A549 (cell line): ENCODE data around the gene THOC2. TPM values are rescaled to one million over a fixed set of nuclear protein-coding genes. Genes with fewer than 3 reads are reported as not detected.
A peak's percentile ranks its signal among the peaks of the same experiment; 100 is the strongest.

ENCODE experiments used
- ATAC-seq, 2 experiments: fragments of 200-7000 bp in 1 of 2; fragments of >200 bp in 1 of 2; cut with Nextera tagmentation in 1 of 2; cut with Tn5 transposase in 1 of 2; 3 replicates each; pipeline versions ENCODE4 v1.8.0 to v1.9.1; 2018 to 2020; ENCODE audit warnings: mild to moderate bottlenecking in 1 of 2, moderate library complexity in 1 of 2
- CTCF ChIA-PET: fragments of 300-600 bp; sonication (Branson Sonifier 250); formaldehyde crosslinking; extraction: SDS; loops from one replicate; lab custom pipeline; 2021; ENCODE audit warnings: antibody characterized with exemption, inconsistent platforms; lab: Yijun Ruan, JAX
- POLR2A ChIA-PET: fragments of 350-600 bp; formaldehyde crosslinking; extraction: SDS; loops from one replicate; lab custom pipeline; 2021; ENCODE audit warnings: antibody characterized with exemption, inconsistent platforms; lab: Yijun Ruan, JAX
- DNase-seq, 2 experiments: peaks; one replicate each; pipeline versions ENCODE4 v3.0.0 to v3.0.0-alpha.2; 2011 to 2016; ENCODE audit warnings: low read depth in 1 of 2, low spot score in 1 of 2
- FAIRE-seq: peaks from 2 replicates; lab custom pipeline; 2011; peaks lifted over from hg19 to GRCh38; lab: Jason Lieb, UNC
- H3K27ac ChIP-seq, 2 experiments: fragments of >200 bp; sonication (Bioruptor Twin); formaldehyde crosslinking; 3 replicates each; pipeline ENCODE4 v1.5.1; 2016 to 2017
- H3K4me1 ChIP-seq: fragments of >200 bp; sonication (Bioruptor Twin); formaldehyde crosslinking; 3 replicates; pipeline ENCODE4 v1.6.1; 2016
- H3K4me2 ChIP-seq: fragments of >200 bp; sonication (Bioruptor Twin); formaldehyde crosslinking; 3 replicates; pipeline ENCODE4 v1.6.1; 2016
- H3K4me3 ChIP-seq: fragments of >200 bp; sonication (Bioruptor Twin); formaldehyde crosslinking; 3 replicates; pipeline ENCODE4 v1.5.1; 2016
- H3K9me3 ChIP-seq: fragments of >200 bp; sonication (Bioruptor Twin); formaldehyde crosslinking; 3 replicates; pipeline ENCODE4 v1.6.1; 2016
- CBX2 ChIP-seq: fragments of 200-600 bp; sonication (generic); IDR thresholded peaks from 2 replicates; pipeline ENCODE4 v1.6.1; 2016; ENCODE audit warnings: low read depth, mild to moderate bottlenecking, borderline replicate concordance
- CBX8 ChIP-seq: fragments of 200-600 bp; sonication (generic); IDR thresholded peaks from 2 replicates; pipeline ENCODE4 v1.6.1; 2016
- CHD2 ChIP-seq: fragments of 150-350 bp; IDR thresholded peaks from 2 replicates; pipeline ENCODE4 v1.6.1; 2014; ENCODE audit warnings: low read length; ENCODE audit not compliant: partially characterized antibody
- EHMT2 ChIP-seq: fragments of 200-600 bp; sonication (generic); IDR thresholded peaks from 2 replicates; pipeline ENCODE4 v1.6.1; 2016; ENCODE audit warnings: antibody characterized with exemption, low read depth, mild to moderate bottlenecking, moderate library complexity
- EP300 ChIP-seq, 2 experiments: fragments of >200 bp; sonication (Bioruptor Twin); formaldehyde crosslinking; IDR thresholded peaks; 2 replicates in 1 of 2; 3 replicates in 1 of 2; pipeline ENCODE4 v1.6.1; 2016 to 2017
- ESRRA ChIP-seq: fragments of 150-350 bp; IDR thresholded peaks from 2 replicates; pipeline ENCODE4 v1.6.1; 2014; ENCODE audit warnings: mild to moderate bottlenecking, low read length, borderline replicate concordance
- FOXS1 ChIP-seq: fragments of 250-450 bp; sonication (Bioruptor Pico); IDR thresholded peaks from 2 replicates; pipeline ENCODE4 v1.5.0; 2020; ENCODE audit warnings: mild to moderate bottlenecking, moderate library complexity
- HDAC2 ChIP-seq: fragments of 200-600 bp; sonication (generic); IDR thresholded peaks from 2 replicates; pipeline ENCODE4 v1.6.1; 2016
- HEYL ChIP-seq: fragments of 250-450 bp; sonication (Bioruptor Pico); IDR thresholded peaks from 2 replicates; pipeline ENCODE4 v1.8.0; 2021; ENCODE audit warnings: mild to moderate bottlenecking, moderate library complexity
- HOXB5 ChIP-seq: fragments of 250-450 bp; sonication (Bioruptor Pico); IDR thresholded peaks from 2 replicates; pipeline ENCODE4 v1.5.0; 2020; ENCODE audit warnings: mild to moderate bottlenecking, moderate library complexity
- MAFK ChIP-seq: fragments of 450-650 bp; IDR thresholded peaks from 2 replicates; pipeline ENCODE4 v1.6.1; 2014; ENCODE audit not compliant: partially characterized antibody
- MAZ ChIP-seq: fragments of 150-350 bp; IDR thresholded peaks from 2 replicates; pipeline ENCODE4 v1.6.1; 2014; ENCODE audit warnings: antibody characterized with exemption, low read depth, low read length, borderline replicate concordance
- MYC ChIP-seq: IDR thresholded peaks from 2 replicates; pipeline ENCODE4 v1.6.1; 2012; ENCODE audit warnings: mild to moderate bottlenecking, inconsistent platforms, low read length, improper control_type of control experiment, borderline replicate concordance
- NFE2L2 ChIP-seq: fragments of 150-350 bp; conservative IDR thresholded peaks from 2 replicates; pipeline ENCODE4 v1.6.1; 2014; ENCODE audit warnings: low read length
- NPAS2 ChIP-seq: fragments of 250-450 bp; sonication (Bioruptor Pico); IDR thresholded peaks from 2 replicates; pipeline ENCODE4 v1.8.0; 2022; ENCODE audit warnings: mild to moderate bottlenecking, moderate library complexity, borderline replicate concordance
- PHF8 ChIP-seq: fragments of 200-600 bp; sonication (generic); IDR thresholded peaks from 2 replicates; pipeline ENCODE4 v1.6.1; 2016; ENCODE audit warnings: low read depth, mild to moderate bottlenecking, antibody characterized with exemption, moderate library complexity, borderline replicate concordance
- POLR2A ChIP-seq: IDR thresholded peaks from 2 replicates; pipeline ENCODE4 v1.6.1; 2012; ENCODE audit warnings: mild to moderate bottlenecking, low read length
- POLR2AphosphoS2 ChIP-seq: conservative IDR thresholded peaks from 2 replicates; pipeline ENCODE4 v1.6.1; 2012; ENCODE audit warnings: low read length, improper control_type of control experiment, inconsistent platforms
- RCOR1 ChIP-seq: fragments of 150-350 bp; IDR thresholded peaks from 2 replicates; pipeline ENCODE4 v1.6.1; 2014; ENCODE audit warnings: antibody characterized with exemption, low read length, low read depth
- RFX5 ChIP-seq: fragments of 450-650 bp; IDR thresholded peaks from 2 replicates; pipeline ENCODE4 v1.7.1; 2014; ENCODE audit warnings: antibody characterized with exemption, mild to moderate bottlenecking, moderate library complexity
- SMC3 ChIP-seq: fragments of >200 bp; sonication (Bioruptor Twin); formaldehyde crosslinking; IDR thresholded peaks from 3 replicates; pipeline ENCODE4 v1.6.1; 2018; ENCODE audit warnings: inconsistent platforms
- TFCP2L1 ChIP-seq: fragments of 250-450 bp; sonication (Bioruptor Pico); IDR thresholded peaks from 2 replicates; pipeline ENCODE4 v1.5.0; 2021; ENCODE audit warnings: mild to moderate bottlenecking
- ZFP36 ChIP-seq: fragments of 450-650 bp; IDR thresholded peaks from 2 replicates; pipeline ENCODE4 v1.6.1; 2014; ENCODE audit warnings: borderline replicate concordance; ENCODE audit not compliant: partially characterized antibody
- WGBS: methylation state at CpG from one replicate; pipeline ENCODE4 v1.1.6; 2017; ENCODE audit errors: missing lambda C conversion rate; 5-methylcytosine and 5-hydroxymethylcytosine counted together
- polyA plus RNA-seq, 4 experiments: library from polyadenylated mRNA; depleted of rRNA in 3 of 4; stranded (reverse); fragments of >200 nt; fragmentation: RNase III in 1 of 4; extraction: RNeasy Plus Mini Kit Qiagen cat#74134 plus additional on column Dnase treatment in 1 of 4; gene quantifications; 2 replicates in 3 of 4; 3 replicates in 1 of 4; pipeline ENCODE4 v1.2.3, GENCODE V29; 2011 to 2017
- TF ChIP-seq, protein P1 (sequence below): fragments of 250-450 bp; sonication (Bioruptor Pico); IDR thresholded peaks from 2 replicates; pipeline ENCODE4 v1.5.0; 2021; ENCODE audit warnings: mild to moderate bottlenecking, moderate library complexity, borderline replicate concordance
- TF ChIP-seq, protein P2 (sequence below): fragments of >200 bp; sonication (Bioruptor Twin); formaldehyde crosslinking; IDR thresholded peaks from 3 replicates; pipeline ENCODE4 v1.6.1; 2016
- TF ChIP-seq, protein P3 (sequence below): fragments of 150-350 bp; IDR thresholded peaks from 2 replicates; pipeline ENCODE4 v1.6.1; 2014; ENCODE audit warnings: low read depth, mild to moderate bottlenecking, low read length
- TF ChIP-seq, protein P4 (sequence below): fragments of 450-650 bp; IDR thresholded peaks from 2 replicates; pipeline ENCODE4 v1.6.1; 2014; ENCODE audit warnings: antibody characterized with exemption

Gene THOC2
- polyA plus RNA-seq, 2 of the 4 experiments (the other 2 are of a cell fraction) = 62.0 to 155 TPM

DNA sequence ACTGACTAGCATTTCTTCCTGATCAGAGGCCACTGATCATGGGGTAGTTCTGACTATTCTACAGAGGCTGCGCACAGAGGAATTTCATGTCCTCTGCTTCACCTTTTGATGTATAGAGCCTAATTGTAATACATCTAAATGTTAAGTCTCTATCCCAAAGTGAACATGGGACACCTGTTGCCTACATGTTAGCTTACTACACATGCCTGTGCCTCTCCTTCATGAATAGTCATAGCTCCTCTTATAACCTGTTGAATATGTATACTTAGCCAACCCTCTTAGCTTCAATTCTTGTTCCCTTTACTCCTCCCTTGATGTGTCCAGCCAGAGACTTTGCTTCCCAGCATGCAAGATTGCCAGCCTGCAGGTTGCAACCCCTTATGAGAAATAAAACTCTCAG, 9.6 kb upstream of the THOC2 start:
- H3K9me3 ChIP-seq = no peaks in the 10 kb centered on the region
- H3K27ac ChIP-seq = no peak overlapping the region
- H3K4me1 ChIP-seq = no peaks in the 10 kb centered on the region
- TF ChIP-seq EHMT2 = no peak
- TF ChIP-seq, protein P1, sequence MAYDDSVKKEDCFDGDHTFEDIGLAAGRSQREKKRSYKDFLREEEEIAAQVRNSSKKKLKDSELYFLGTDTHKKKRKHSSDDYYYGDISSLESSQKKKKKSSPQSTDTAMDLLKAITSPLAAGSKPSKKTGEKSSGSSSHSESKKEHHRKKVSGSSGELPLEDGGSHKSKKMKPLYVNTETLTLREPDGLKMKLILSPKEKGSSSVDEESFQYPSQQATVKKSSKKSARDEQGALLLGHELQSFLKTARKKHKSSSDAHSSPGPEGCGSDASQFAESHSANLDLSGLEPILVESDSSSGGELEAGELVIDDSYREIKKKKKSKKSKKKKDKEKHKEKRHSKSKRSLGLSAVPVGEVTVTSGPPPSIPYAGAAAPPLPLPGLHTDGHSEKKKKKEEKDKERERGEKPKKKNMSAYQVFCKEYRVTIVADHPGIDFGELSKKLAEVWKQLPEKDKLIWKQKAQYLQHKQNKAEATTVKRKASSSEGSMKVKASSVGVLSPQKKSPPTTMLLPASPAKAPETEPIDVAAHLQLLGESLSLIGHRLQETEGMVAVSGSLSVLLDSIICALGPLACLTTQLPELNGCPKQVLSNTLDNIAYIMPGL (CRISPR knock-in tag) = no peak
- ChIA-PET CTCF (no interaction called here), POLR2A (interaction anchor here (1.1 kb wide), 1 partner anchor 23 kb away, joined by 3 read pairs; no protein-coding TSS in a partner anchor)
- 100% methylated on average over 1 of the region's 1 CpG for WGBS
- H3K4me3 ChIP-seq = no peak overlapping the region
- FAIRE-seq (peak; percentile 46), DNase-seq (no peak), ATAC-seq (no peak)
- H3K4me2 ChIP-seq = no peak overlapping the region

DNA sequence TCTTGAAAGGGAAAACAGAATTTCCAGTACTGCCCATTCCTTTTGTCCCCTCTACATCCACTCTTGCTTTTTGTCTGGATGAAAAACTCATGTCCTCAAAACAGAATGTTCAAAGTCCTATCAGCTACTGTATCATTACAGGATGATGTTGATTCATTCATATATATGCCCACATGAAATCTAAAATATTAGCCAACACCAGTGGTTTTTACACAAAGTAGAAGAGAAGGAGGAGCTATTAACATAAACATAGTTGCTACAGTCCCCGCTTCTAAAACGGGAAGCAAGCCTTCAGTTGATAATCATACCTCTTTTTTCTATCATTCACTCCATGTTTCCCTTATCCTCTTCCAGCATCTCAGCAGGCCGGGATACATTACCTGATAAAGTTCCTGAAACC, 7.7 kb upstream of the THOC2 start:
- H3K9me3 ChIP-seq = no peaks in the 10 kb centered on the region
- no peak for ATAC-seq
- FAIRE-seq = peak; percentile 80
- no peak overlapping the region for H3K4me2 ChIP-seq
- DNase-seq = no peak
- TF ChIP-seq CBX8 (no peak), POLR2A (no peak), TFCP2L1 (CRISPR knock-in tag) (no peak), CHD2 (no peak), SMC3 (no peak), NFE2L2 (no peak), CBX2 (no peak), PHF8 (no peak), FOXS1 (CRISPR knock-in tag) (no peak), HOXB5 (CRISPR knock-in tag) (no peak), ESRRA (no peak), RFX5 (no peak), MYC (no peak), MAZ (no peak), RCOR1 (no peak), POLR2AphosphoS2 (no peak)
- TF ChIP-seq, protein P2, sequence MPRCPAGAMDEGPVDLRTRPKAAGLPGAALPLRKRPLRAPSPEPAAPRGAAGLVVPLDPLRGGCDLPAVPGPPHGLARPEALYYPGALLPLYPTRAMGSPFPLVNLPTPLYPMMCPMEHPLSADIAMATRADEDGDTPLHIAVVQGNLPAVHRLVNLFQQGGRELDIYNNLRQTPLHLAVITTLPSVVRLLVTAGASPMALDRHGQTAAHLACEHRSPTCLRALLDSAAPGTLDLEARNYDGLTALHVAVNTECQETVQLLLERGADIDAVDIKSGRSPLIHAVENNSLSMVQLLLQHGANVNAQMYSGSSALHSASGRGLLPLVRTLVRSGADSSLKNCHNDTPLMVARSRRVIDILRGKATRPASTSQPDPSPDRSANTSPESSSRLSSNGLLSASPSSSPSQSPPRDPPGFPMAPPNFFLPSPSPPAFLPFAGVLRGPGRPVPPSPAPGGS = no peak
- TF ChIP-seq, protein P3, sequence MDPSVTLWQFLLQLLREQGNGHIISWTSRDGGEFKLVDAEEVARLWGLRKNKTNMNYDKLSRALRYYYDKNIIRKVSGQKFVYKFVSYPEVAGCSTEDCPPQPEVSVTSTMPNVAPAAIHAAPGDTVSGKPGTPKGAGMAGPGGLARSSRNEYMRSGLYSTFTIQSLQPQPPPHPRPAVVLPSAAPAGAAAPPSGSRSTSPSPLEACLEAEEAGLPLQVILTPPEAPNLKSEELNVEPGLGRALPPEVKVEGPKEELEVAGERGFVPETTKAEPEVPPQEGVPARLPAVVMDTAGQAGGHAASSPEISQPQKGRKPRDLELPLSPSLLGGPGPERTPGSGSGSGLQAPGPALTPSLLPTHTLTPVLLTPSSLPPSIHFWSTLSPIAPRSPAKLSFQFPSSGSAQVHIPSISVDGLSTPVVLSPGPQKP = no peak
- TF ChIP-seq, all 56 proteins: peak for 0
- no peak overlapping the region for H3K27ac ChIP-seq
- H3K4me3 ChIP-seq = no peak overlapping the region
- POLR2A ChIA-PET = no interaction called here
- CTCF ChIA-PET = interaction anchor here (1.0 kb wide), 1 partner anchor 37 kb away, joined by 3 read pairs; no protein-coding TSS in a partner anchor
- H3K4me1 ChIP-seq = peaks cover 8% of the 10 kb centered on the region; the same call in 2 of the 3 replicates
- WGBS = 71% methylated on average over 3 of the region's 3 CpGs

DNA sequence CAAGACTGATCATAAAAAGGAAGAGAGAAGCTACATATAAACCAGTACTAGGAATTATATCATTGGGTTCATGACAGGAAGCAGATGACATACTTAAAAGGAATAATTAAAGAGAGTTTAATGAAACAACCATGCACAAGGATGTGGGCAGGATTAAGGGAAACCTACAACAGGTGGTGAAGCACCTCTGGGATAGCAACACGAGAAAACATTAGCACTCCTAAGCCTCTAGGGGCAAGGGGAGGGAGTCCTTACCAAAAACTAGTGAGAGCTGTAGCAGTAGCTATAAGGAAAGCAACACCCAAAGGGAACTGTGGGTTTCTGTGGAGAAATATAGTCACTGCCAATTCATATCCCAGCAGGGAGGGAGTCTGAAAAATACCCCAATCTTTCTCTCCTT, 7.2 kb upstream of the THOC2 start:
- no peak for TF ChIP-seq RCOR1
- no peak for TF ChIP-seq MAFK
- TF ChIP-seq ZFP36 = no peak
- TF ChIP-seq NPAS2 = no peak
- TF ChIP-seq, protein P1 (CRISPR knock-in tag) = no peak
- TF ChIP-seq EHMT2 = no peak
- TF ChIP-seq RFX5 = no peak
- TF ChIP-seq HDAC2 = no peak
- no peak for TF ChIP-seq HEYL
- TF ChIP-seq EP300 (IDR thresholded peaks at IDR 0.05) = no peak
- TF ChIP-seq, protein P4, sequence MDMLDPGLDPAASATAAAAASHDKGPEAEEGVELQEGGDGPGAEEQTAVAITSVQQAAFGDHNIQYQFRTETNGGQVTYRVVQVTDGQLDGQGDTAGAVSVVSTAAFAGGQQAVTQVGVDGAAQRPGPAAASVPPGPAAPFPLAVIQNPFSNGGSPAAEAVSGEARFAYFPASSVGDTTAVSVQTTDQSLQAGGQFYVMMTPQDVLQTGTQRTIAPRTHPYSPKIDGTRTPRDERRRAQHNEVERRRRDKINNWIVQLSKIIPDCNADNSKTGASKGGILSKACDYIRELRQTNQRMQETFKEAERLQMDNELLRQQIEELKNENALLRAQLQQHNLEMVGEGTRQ = no peak
- Histone ChIP-seq H3K27ac (no peak overlapping the region), H3K9me3 (no peaks in the 10 kb centered on the region), H3K4me1 (peaks cover 8% of the 10 kb centered on the region; the same call in 2 of the 3 replicates), H3K4me2 (no peak overlapping the region), H3K4me3 (no peak overlapping the region)
- 38% methylated on average over 1 of the region's 1 CpG for WGBS
- ATAC-seq (peak; percentile 67 to 81; a peak in 4 of 6 replicates), DNase-seq (peak in 1 of 2 experiments; percentile 11), FAIRE-seq (peak; percentile 7)
- ChIA-PET CTCF (no interaction called here), POLR2A (no interaction called here)
